ENCODE measurements around the gene NFS1. TPM values are rescaled to one million over a fixed set of nuclear protein-coding genes. Genes with fewer than 3 reads are reported as not detected.

The NFS1 gene
- 18.4 and 32.9 TPM in 2 replicates for total RNA-seq

DNA sequence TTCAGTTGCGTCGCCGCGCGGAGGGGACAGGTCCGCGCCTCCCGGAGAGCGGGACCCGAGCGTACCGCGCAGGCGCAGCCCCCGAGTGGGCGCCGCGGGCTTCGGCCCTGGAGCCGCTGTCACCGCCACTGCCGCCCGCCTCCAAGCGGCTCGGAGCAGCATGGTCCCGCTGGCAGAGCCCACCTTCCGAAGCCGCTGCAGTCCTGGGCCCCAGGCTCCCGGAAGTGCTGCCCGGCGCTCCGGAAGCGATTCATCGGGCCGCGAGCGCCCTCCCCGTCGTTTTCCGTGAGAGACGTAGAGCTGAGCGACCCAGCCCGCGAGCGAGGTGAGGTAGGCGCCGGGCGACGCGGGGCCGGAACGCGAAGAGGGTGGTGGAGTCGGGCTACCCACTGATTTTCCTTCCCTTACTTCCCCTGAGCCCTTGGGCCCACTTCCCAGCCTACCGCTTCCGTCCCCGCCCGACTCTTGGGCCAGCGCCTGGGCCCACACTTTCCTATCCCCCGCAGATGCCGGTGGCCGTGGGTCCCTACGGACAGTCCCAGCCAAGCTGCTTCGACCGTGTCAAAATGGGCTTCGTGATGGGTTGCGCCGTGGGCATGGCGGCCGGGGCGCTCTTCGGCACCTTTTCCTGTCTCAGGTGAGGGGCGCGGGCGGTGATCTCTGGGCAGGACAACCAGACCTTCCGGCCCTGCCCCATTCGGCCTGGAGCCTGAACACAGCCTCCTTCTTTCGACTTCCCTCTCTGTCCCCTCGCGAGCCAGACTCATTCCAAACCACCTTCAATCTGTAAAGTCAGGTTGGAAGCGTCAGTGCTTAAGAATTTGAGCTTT is at the start of gene NFS1, which contains the start of gene ROMO1:
Gene NFS1 (minus strand): TSS at position 226 of the 830 bp plus-strand sequence. CDS start 64 bp downstream, at position 162.
Gene ROMO1 (plus strand): TSS at position 279 of the 830 bp plus-strand sequence. CDS start 228 bp downstream, at position 507.

DNA sequence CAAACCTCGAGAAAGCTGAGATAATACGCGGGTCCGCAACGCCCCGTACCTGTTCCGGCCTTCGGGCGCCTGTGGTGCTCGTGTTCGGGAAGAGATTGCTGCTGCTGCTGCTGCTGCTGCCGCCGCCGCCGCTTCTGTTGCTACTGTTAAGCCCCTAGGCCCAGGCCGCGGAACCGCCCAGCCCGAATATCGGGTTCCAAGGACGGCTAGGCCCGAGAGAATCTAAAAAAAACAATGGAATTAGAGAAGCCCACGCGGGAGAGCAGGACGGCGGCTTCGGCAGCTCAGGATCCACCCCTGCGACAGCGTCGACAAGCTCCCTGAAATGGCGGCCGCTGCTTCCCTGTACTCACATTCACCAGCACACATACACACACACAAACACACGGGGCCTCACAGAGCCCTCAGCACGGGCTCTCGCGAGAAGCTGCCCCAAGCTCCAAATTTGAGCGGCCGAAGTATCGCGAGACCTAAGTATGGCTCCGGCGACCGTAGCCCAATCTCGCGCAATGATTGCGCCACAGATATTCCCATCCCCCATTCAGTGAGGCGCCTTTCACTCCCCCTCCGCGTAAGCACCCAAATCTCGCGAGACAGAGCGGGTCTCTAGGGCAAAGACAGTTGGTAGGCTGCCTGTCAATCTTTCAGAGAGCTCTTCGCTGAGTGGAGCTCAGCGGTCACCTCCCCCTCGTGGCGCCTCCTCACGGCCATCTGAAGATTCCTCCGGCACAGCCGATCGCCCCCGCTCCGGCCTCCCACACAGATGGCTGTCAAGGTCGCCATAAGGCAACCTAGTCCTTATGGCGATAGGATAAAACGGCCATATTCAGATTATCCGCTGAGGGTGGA is 43.0 kb upstream of the NFS1 start, which contains the start of gene RBM39:
Gene RBM39 (minus strand): TSS at position 369 of the 849 bp plus-strand sequence. CDS start 1,386 bp downstream, outside the sequence.

DNA sequence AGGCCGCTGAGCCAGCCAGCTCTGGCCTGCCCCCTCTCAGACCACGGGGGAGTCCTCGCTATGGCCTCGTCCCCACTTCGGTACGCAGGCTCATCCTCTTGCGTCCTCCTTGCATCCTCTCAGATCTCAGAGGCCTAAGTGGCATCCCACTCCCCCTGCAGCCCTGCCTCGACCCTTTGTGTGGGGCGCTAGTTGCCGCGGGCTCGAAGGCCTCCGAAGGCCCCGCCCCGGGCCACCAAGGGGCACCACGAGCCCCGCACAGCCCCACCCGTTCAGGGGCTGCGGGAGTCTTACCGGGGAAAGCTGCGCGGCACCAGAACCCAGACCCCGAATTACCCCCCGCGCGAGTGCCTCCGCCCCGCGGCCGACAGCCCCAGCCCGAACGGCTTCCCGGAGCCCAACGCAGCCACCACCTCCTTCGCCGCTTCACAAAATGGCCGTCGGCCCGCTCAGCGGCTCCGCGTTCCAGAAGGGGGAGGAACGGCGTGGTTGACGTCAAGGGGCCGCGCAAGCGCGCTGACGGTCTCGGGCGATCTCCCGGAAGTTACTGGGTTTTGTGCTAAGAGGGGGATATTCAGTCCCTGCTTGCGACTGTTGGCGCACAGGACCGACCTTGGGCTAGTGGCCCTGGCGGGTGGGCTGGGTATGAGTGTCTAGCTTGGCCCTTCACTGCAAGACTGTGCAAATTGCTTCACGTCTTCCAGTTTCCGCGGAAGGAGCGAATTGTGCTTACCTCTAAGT is 34.5 kb downstream of the NFS1 start, which contains the start of the genes CPNE1 and RBM12:
Gene CPNE1 (minus strand): TSS at position 435 of the 741 bp plus-strand sequence. CDS start 31,977 bp downstream, outside the sequence.
Gene RBM12 (minus strand): TSS at position 435 of the 741 bp plus-strand sequence. CDS start 9,578 bp downstream, outside the sequence.

Other genes starting within 250 kb of the NFS1 start
- gene CEP250, start 243.8 kb downstream of the NFS1 start, total RNA-seq = 41.6 and 42.9 TPM in 2 replicates
- gene C20orf173, start 169.7 kb downstream of the NFS1 start, total RNA-seq = not detected in 2 replicates
- 169 and 191 TPM in 2 replicates for gene ERGIC3, start 157.3 kb downstream of the NFS1 start, total RNA-seq
- 1.5 and 2.5 TPM in 2 replicates for gene SPAG4, start 83.5 kb downstream of the NFS1 start, total RNA-seq
- gene CPNE1, start 34.5 kb downstream of the NFS1 start, total RNA-seq = 71.3 and 76.1 TPM in 2 replicates
- 28.3 and 37.2 TPM in 2 replicates for gene RBM12, start 34.5 kb downstream of the NFS1 start, total RNA-seq
- 448 and 762 TPM in 2 replicates for gene ROMO1, start 53 bp upstream of the NFS1 start, total RNA-seq
- gene RBM39, start 42.9 kb upstream of the NFS1 start, total RNA-seq = 120 and 127 TPM in 2 replicates
- gene PHF20, start 72.7 kb upstream of the NFS1 start, total RNA-seq = 25.4 and 32.2 TPM in 2 replicates